Keratinocyte (primary cell): ENCODE results near the gene USP31. TPM values are rescaled to one million over a fixed set of nuclear protein-coding genes. Genes with fewer than 3 reads are reported as not detected.

Source experiments
- DNase-seq: peaks from one replicate; pipeline ENCODE4 v3.0.0-alpha.2; 2011; ENCODE audit warnings: low read depth, missing footprints, low spot score
- FAIRE-seq: peaks from 2 replicates; lab custom pipeline; 2011; peaks lifted over from hg19 to GRCh38; lab: Jason Lieb, UNC
- H2AFZ ChIP-seq: 2 replicates; pipeline ENCODE4 v1.6.0; 2012; ENCODE audit warnings: low read length, control low read depth, inconsistent platforms; ENCODE audit not compliant: control insufficient read depth
- H3K27ac ChIP-seq: 2 replicates; pipeline ENCODE4 v1.5.1; 2011; ENCODE audit warnings: low read length; ENCODE audit not compliant: control insufficient read depth, insufficient read depth
- H3K27me3 ChIP-seq: 3 replicates; pipeline ENCODE4 v1.6.0; 2011; ENCODE audit warnings: low read length; ENCODE audit not compliant: control insufficient read depth, insufficient read depth; ENCODE audit errors: extremely low read depth
- H3K36me3 ChIP-seq, 2 experiments: 2 replicates in 1 of 2; 3 replicates in 1 of 2; pipeline ENCODE4 v1.5.1; 2011; ENCODE audit warnings: low read length in 2 of 2, mild to moderate bottlenecking in 1 of 2; ENCODE audit not compliant: control insufficient read depth in 2 of 2, insufficient read depth in 2 of 2; ENCODE audit errors: extremely low read depth in 1 of 2
- H3K4me1 ChIP-seq: 3 replicates; pipeline ENCODE4 v1.5.1; 2011; ENCODE audit warnings: low read length; ENCODE audit not compliant: control insufficient read depth, insufficient read depth; ENCODE audit errors: extremely low read depth
- H3K4me2 ChIP-seq: 3 replicates; pipeline ENCODE4 v1.6.0; 2011; ENCODE audit warnings: low read depth, low read length; ENCODE audit not compliant: control insufficient read depth, insufficient read depth; ENCODE audit errors: extremely low read depth
- H3K4me3 ChIP-seq, 3 experiments: fragments of 200-600 bp in 1 of 3; sonication (generic) in 1 of 3; 2 replicates in 2 of 3; 3 replicates in 1 of 3; pipeline ENCODE4 v1.5.1; 2011 to 2016; ENCODE audit warnings: low read length in 3 of 3, mild to moderate bottlenecking in 3 of 3, control low read depth in 2 of 3, inconsistent platforms in 1 of 3, low read depth in 1 of 3, mixed read lengths in 1 of 3, mixed run types in 1 of 3, moderate library complexity in 1 of 3; ENCODE audit not compliant: control insufficient read depth in 2 of 3, insufficient read depth in 2 of 3; ENCODE audit errors: extremely low read depth in 1 of 3
- H3K79me2 ChIP-seq: 2 replicates; pipeline ENCODE4 v1.6.0; 2012; ENCODE audit warnings: low read length; ENCODE audit not compliant: control insufficient read depth, insufficient read depth
- H3K9ac ChIP-seq: 3 replicates; pipeline ENCODE4 v1.6.0; 2011; ENCODE audit warnings: low read length; ENCODE audit not compliant: control insufficient read depth, insufficient read depth; ENCODE audit errors: extremely low read depth
- H3K9me1 ChIP-seq: 3 replicates; pipeline ENCODE4 v1.6.0; 2011; ENCODE audit warnings: low read length; ENCODE audit not compliant: control insufficient read depth, insufficient read depth; ENCODE audit errors: extremely low read depth
- H3K9me3 ChIP-seq: 2 replicates; pipeline ENCODE4 v1.5.1; 2012; ENCODE audit warnings: low read depth, low read length; ENCODE audit not compliant: control insufficient read depth
- H4K20me1 ChIP-seq: 3 replicates; pipeline ENCODE4 v1.6.0; 2011; ENCODE audit warnings: low read length; ENCODE audit not compliant: control insufficient read depth, insufficient read depth; ENCODE audit errors: extremely low read depth
- EZH2 ChIP-seq: IDR thresholded peaks from one replicate; pipeline ENCODE4 v1.6.1; 2012; ENCODE audit warnings: inconsistent platforms, mild to moderate bottlenecking, low read length, moderate library complexity
- dilution Hi-C: fragments of 300-500 bp; cut with MboI; formaldehyde crosslinking; loops from one replicate; pipeline ENCODE4 v1.7.0; 2020; ENCODE audit warnings: low sequenced_read_pairs; ENCODE audit not compliant: extremely low pct_ligation_motif_present
- polyA plus RNA-seq, 5 experiments: library from polyadenylated mRNA; depleted of rRNA in 3 of 5; stranded (reverse) in 3 of 5; stranded (forward) in 1 of 5; unstranded in 1 of 5; fragments of >200 nt; gene quantifications; 1 replicate in 1 of 5; 2 replicates in 3 of 5; 3 replicates in 1 of 5; pipeline versions ENCODE4 v1.2.1 to v1.2.3, GENCODE V29; 2011 to 2012; ENCODE audit warnings: missing spikeins in 2 of 5, low read depth in 1 of 5, low replicate concordance in 1 of 5
- TF ChIP-seq, protein P1 (sequence below), 3 experiments: IDR thresholded peaks in 1 of 3; conservative IDR thresholded peaks in 1 of 3; optimal IDR thresholded peaks in 1 of 3; 2 replicates in 2 of 3; 3 replicates in 1 of 3; pipeline versions ENCODE3 to v1.5.1; 2011; ENCODE audit warnings: low read length in 3 of 3, mild to moderate bottlenecking in 3 of 3, moderate library complexity in 2 of 3, control low read depth in 1 of 3, inconsistent platforms in 1 of 3; ENCODE audit not compliant: insufficient read depth in 2 of 3; ENCODE audit errors: extremely low read depth in 1 of 3

The USP31 gene
- polyA plus RNA-seq, 1 donor (not counting 4 experiments of a cell fraction or from before 2014, with no cell fraction given), result 16.3 TPM

DNA sequence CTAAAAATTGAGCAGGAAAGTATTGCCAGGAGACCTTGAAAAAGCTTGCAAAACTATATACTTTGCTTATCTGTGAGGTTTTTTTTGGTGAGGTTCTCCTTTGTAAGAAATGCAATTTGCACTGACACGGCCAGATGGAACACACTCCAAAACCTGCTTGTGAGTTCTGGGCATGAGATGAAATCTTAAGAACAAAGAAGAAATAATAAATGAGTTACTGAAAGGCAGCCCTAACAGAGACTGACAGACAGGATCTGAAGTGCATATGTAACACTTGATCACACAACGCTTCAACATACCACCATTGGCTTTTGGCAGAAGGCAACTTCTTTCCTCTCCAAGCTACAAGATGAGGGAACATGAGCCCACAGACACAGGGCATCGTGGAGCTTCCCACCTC lies 82.6 kb downstream of the USP31 start:
- no peak overlapping the region for H3K27ac ChIP-seq
- H4K20me1 ChIP-seq, result no peaks in the 10 kb centered on the region
- no peak overlapping the region for H3K9ac ChIP-seq
- dilution Hi-C loops, result no loop called here
- H3K79me2 ChIP-seq, result no peaks in the 10 kb centered on the region
- H3K9me1 ChIP-seq, result no peaks in the 10 kb centered on the region
- DNase-seq (no peak), FAIRE-seq (no peak)
- no peak for TF ChIP-seq EZH2
- TF ChIP-seq, protein P1, sequence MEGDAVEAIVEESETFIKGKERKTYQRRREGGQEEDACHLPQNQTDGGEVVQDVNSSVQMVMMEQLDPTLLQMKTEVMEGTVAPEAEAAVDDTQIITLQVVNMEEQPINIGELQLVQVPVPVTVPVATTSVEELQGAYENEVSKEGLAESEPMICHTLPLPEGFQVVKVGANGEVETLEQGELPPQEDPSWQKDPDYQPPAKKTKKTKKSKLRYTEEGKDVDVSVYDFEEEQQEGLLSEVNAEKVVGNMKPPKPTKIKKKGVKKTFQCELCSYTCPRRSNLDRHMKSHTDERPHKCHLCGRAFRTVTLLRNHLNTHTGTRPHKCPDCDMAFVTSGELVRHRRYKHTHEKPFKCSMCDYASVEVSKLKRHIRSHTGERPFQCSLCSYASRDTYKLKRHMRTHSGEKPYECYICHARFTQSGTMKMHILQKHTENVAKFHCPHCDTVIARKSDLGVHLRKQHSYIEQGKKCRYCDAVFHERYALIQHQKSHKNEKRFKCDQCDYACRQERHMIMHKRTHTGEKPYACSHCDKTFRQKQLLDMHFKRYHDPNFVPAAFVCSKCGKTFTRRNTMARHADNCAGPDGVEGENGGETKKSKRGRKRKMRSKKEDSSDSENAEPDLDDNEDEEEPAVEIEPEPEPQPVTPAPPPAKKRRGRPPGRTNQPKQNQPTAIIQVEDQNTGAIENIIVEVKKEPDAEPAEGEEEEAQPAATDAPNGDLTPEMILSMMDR (optimal IDR thresholded peaks at IDR 0.05 in 1 of 3, IDR thresholded peaks at IDR 0.05 in 1 of 3, conservative IDR thresholded peaks at IDR 0.05 in 1 of 3; ENCODE audit: extremely low read depth in 1 of 3, insufficient read depth in 2 of 3, low read length in 3 of 3), result no peak
- H2AFZ ChIP-seq, result no peak overlapping the region
- H3K4me3 ChIP-seq, result no peak overlapping the region
- no peaks in the 10 kb centered on the region for H3K27me3 ChIP-seq
- H3K36me3 ChIP-seq, result peaks cover 27% of the 10 kb centered on the region in 2 experiments
- no peaks in the 10 kb centered on the region for H3K9me3 ChIP-seq
- peaks cover 10% of the 10 kb centered on the region for H3K4me1 ChIP-seq
- no peak overlapping the region for H3K4me2 ChIP-seq

- H3K9me1 ChIP-seq, result no peaks in the 10 kb centered on the region
- no peak for DNase-seq
- no peak overlapping the region for H2AFZ ChIP-seq
- H3K27ac ChIP-seq, result no peak overlapping the region
- TF ChIP-seq, protein P1 (optimal IDR thresholded peaks at IDR 0.05 in 1 of 3, IDR thresholded peaks at IDR 0.05 in 1 of 3, conservative IDR thresholded peaks at IDR 0.05 in 1 of 3; ENCODE audit: extremely low read depth in 1 of 3, insufficient read depth in 2 of 3, low read length in 3 of 3), result no peak
- no peak for TF ChIP-seq EZH2
- no peaks in the 10 kb centered on the region for H3K9me3 ChIP-seq
- no peak overlapping the region for H3K4me3 ChIP-seq
- H3K9ac ChIP-seq, result no peak overlapping the region
- no peaks in the 10 kb centered on the region for H3K79me2 ChIP-seq
- no peak overlapping the region for H3K4me2 ChIP-seq
- H4K20me1 ChIP-seq, result peaks cover 3% of the 10 kb centered on the region
- dilution Hi-C loops, result no loop called here
- no peaks in the 10 kb centered on the region for H3K27me3 ChIP-seq
- H3K4me1 ChIP-seq, result no peaks in the 10 kb centered on the region
- peaks cover 22% of the 10 kb centered on the region in 2 experiments for H3K36me3 ChIP-seq
- FAIRE-seq, result no peak
Measured at GRCh38 chr16:23064639-23065038, 84.6 kb downstream of the USP31 start.
